OCI-LY1 (cell line): ENCODE measurements around the gene PLPP1.

Source experiments
- CTCF ChIP-seq: fragments of 200-600 bp; sonication (generic), shearing (Covaris generic); IDR thresholded peaks from 2 replicates; pipeline ENCODE4 v1.5.1; 2017; ENCODE audit warnings: mild to moderate bottlenecking, antibody characterized with exemption, low read length, moderate library complexity, mixed read lengths
- EZH2 ChIP-seq: fragments of 200-600 bp; sonication (generic), shearing (Covaris generic); IDR thresholded peaks from 2 replicates; pipeline ENCODE4 v1.8.0; 2017; ENCODE audit warnings: borderline replicate concordance, mixed run types, mild to moderate bottlenecking, antibody characterized with exemption, low read length, moderate library complexity, mixed read lengths

- TF ChIP-seq CTCF (no peak), EZH2 (no peak)
Observed at GRCh38 chr5:55387865-55388264, 146.9 kb downstream of the PLPP1 start.
